SU-DHL-6 (cell line): ENCODE data around the gene TM9SF4.

Source experiments
- EZH2phosphoT487 ChIP-seq: fragments of 200-600 bp; sonication (generic), shearing (Covaris generic); conservative IDR thresholded peaks from 2 replicates; pipeline ENCODE4 v1.6.1; 2018; ENCODE audit warnings: mild to moderate bottlenecking, antibody characterized with exemption, low read length, moderate library complexity, mixed read lengths
- TF ChIP-seq, protein P1 (sequence below): fragments of 200-600 bp; sonication (generic); IDR thresholded peaks from one replicate; pipeline ENCODE4 v1.5.1; 2017; ENCODE audit warnings: antibody characterized with exemption, mild to moderate bottlenecking, low read length, moderate library complexity; ENCODE audit not compliant: insufficient read depth, poor library complexity, severe bottlenecking

DNA sequence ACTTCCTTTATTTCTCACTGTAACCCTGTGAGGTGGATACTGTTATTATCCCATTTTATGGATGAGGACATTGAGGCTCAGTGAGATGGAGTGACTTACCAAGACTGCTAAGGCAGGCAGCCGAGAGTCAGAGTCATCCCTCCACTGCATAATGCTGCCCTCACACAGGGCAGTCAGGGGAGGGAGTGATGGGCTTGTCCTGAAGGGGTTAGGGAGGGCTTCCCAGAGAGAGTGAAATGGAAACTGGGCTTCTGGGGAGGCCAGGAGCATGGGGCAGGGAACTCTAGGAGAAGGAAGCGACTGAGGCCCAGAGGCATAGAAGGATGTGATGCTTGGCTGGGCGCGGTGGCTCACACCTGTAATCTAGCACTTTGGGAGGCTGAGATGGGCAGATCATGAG, 31.1 kb downstream of the TM9SF4 start:
- TF ChIP-seq EZH2phosphoT487: no peak
- TF ChIP-seq, protein P1, sequence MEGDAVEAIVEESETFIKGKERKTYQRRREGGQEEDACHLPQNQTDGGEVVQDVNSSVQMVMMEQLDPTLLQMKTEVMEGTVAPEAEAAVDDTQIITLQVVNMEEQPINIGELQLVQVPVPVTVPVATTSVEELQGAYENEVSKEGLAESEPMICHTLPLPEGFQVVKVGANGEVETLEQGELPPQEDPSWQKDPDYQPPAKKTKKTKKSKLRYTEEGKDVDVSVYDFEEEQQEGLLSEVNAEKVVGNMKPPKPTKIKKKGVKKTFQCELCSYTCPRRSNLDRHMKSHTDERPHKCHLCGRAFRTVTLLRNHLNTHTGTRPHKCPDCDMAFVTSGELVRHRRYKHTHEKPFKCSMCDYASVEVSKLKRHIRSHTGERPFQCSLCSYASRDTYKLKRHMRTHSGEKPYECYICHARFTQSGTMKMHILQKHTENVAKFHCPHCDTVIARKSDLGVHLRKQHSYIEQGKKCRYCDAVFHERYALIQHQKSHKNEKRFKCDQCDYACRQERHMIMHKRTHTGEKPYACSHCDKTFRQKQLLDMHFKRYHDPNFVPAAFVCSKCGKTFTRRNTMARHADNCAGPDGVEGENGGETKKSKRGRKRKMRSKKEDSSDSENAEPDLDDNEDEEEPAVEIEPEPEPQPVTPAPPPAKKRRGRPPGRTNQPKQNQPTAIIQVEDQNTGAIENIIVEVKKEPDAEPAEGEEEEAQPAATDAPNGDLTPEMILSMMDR: no peak
